Esophagus muscularis mucosa (tissue), 4 donors: ENCODE measurements around the gene POLR3A.

ENCODE experiments used
- CTCF ChIP-seq, 3 experiments: fragments of 200-600 bp in 2 of 3; fragments of 450-650 bp in 1 of 3; sonication (generic) in 2 of 3; IDR thresholded peaks; one replicate each; pipeline ENCODE4 v1.5.1; 2017 to 2019; ENCODE audit warnings: antibody characterized with exemption in 3 of 3, mild to moderate bottlenecking in 2 of 3, moderate library complexity in 1 of 3
- EP300 ChIP-seq: sonication (generic); formaldehyde crosslinking; IDR thresholded peaks from one replicate; pipeline ENCODE4 v1.6.1; 2017; ENCODE audit warnings: antibody characterized with exemption
- POLR2A ChIP-seq: fragments of 450-650 bp; IDR thresholded peaks from one replicate; pipeline ENCODE4 v1.6.1; 2017; ENCODE audit warnings: antibody characterized with exemption, moderate library complexity, mild to moderate bottlenecking, low read depth
- POLR2AphosphoS5 ChIP-seq, 2 donors: sonication (generic); formaldehyde crosslinking; IDR thresholded peaks; one replicate each; pipeline ENCODE4 v1.6.1; 2017; ENCODE audit warnings: antibody characterized with exemption in 2 of 2

- no peak for TF ChIP-seq POLR2A
- peak; percentile 89 to 94 (median 93) for TF ChIP-seq CTCF (IDR thresholded peaks at IDR 0.05)
- peak in 1 of 2 donors; percentile 62 for TF ChIP-seq POLR2AphosphoS5 (IDR thresholded peaks at IDR 0.05)
- TF ChIP-seq EP300 = no peak
These were observed 18.1 kb upstream of the POLR3A start for GRCh38 chr10:78047314-78047891.
